ENCODE results near the gene KNTC1.

- TF ChIP-seq FOSL1 (IDR thresholded peaks at IDR 0.05; ENCODE audit: insufficient read depth, low read depth, low read length) (no peak), TCF12 (IDR thresholded peaks at IDR 0.05; ENCODE audit: low read depth, low read length) (no peak), ASH2L (IDR thresholded peaks at IDR 0.05; ENCODE audit: low read length) (no peak), POLR2AphosphoS5 (IDR thresholded peaks at IDR 0.05; ENCODE audit: low read depth, low read length) (no peak), CTCF (IDR thresholded peaks at IDR 0.05; ENCODE audit: control extremely low read depth in 1 of 3, insufficient read depth in 1 of 3, low read depth in 1 of 3, low read length in 3 of 3) (no peak), KDM1A (IDR thresholded peaks at IDR 0.05; ENCODE audit: borderline replicate concordance, low read length) (no peak), TEAD4 (IDR thresholded peaks at IDR 0.05; ENCODE audit: low read depth, low read length) (no peak)
Measured at GRCh38 chr12:122672515-122672914, 145.5 kb downstream of the KNTC1 start.
